Glutamatergic neuron (in vitro differentiated cells): Measurements from ENCODE around the gene USH2A. TPM values are rescaled to one million over a fixed set of nuclear protein-coding genes. Genes with fewer than 3 reads are reported as not detected.

Source experiments
- DNase-seq: peaks from one replicate; pipeline ENCODE4 v3.0.0; 2022
- H3K27ac Mint-ChIP-seq: one replicate; pipeline ENCODE4 v1.8.0; 2020; ENCODE audit warnings: mild to moderate bottlenecking, mixed read lengths, inconsistent platforms; ENCODE audit not compliant: unreplicated experiment
- H3K27me3 Mint-ChIP-seq: one replicate; pipeline ENCODE4 v1.8.0; 2020; ENCODE audit warnings: mild to moderate bottlenecking, moderate library complexity, mixed read lengths, inconsistent platforms; ENCODE audit not compliant: unreplicated experiment
- H3K36me3 Mint-ChIP-seq: one replicate; pipeline ENCODE4 v1.8.0; 2020; ENCODE audit warnings: mild to moderate bottlenecking, mixed read lengths, inconsistent platforms; ENCODE audit not compliant: unreplicated experiment
- H3K4me1 Mint-ChIP-seq: one replicate; pipeline ENCODE4 v1.8.0; 2020; ENCODE audit warnings: mild to moderate bottlenecking, low read depth, mixed read lengths, inconsistent platforms; ENCODE audit not compliant: unreplicated experiment
- H3K4me3 Mint-ChIP-seq: one replicate; pipeline ENCODE4 v1.8.0; 2020; ENCODE audit warnings: mild to moderate bottlenecking, mixed read lengths, inconsistent platforms; ENCODE audit not compliant: unreplicated experiment
- H3K9me3 Mint-ChIP-seq: one replicate; pipeline ENCODE4 v1.8.0; 2020; ENCODE audit warnings: mild to moderate bottlenecking, moderate library complexity, mixed read lengths, inconsistent platforms; ENCODE audit not compliant: unreplicated experiment
- total RNA-seq: library from RNA; stranded (reverse); fragmentation: NEBNext Ultra II Directional; extraction: Animal tissue kit (Norgen Biotek cat#: 25700); gene quantifications from one replicate; pipeline ENCODE4 v1.2.1, GENCODE V29; 2021; ENCODE audit not compliant: unreplicated experiment
- TF ChIP-seq, protein P1 (sequence below): fragments of 200-600 bp; sonication (generic); IDR thresholded peaks from one replicate; pipeline ENCODE4 v1.5.0; 2021; ENCODE audit not compliant: partially characterized antibody, unreplicated experiment

Gene USH2A
- total RNA-seq, 1 donor from 2014 or later = not detected

DNA sequence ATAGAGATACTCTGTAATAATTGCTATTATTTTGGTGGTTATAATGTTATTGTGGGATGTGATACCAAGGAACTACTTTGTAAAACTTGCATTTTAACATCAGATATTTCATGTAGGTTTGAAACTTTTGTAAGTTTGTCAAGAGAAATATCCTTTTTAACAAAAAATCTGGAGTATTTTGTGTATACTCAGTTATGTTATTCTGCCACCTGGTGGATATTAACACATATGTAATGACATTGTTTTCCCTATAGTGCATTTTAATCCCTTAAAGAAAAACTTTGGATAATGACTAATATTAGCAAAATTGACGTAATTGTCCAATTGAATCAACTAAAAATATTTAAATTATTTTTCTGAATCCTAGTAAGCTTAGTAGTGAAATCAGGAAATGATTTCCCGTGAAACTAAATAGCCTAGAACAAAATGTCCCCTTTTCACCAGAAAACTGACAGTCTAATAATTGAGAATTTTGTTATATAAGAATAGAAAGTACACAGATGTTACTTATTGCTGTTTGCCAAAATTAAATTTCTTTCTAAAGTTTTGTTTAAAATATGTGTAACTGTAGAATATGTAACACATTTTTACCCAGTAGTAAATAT, 816.6 kb downstream of the USH2A start:
- DNase-seq = no peak
- no peaks in the 10 kb centered on the region for H3K36me3 Mint-ChIP-seq
- H3K27ac Mint-ChIP-seq = no peak overlapping the region
- H3K4me3 Mint-ChIP-seq = no peak overlapping the region
- no peaks in the 10 kb centered on the region for H3K9me3 Mint-ChIP-seq
- TF ChIP-seq, protein P1, sequence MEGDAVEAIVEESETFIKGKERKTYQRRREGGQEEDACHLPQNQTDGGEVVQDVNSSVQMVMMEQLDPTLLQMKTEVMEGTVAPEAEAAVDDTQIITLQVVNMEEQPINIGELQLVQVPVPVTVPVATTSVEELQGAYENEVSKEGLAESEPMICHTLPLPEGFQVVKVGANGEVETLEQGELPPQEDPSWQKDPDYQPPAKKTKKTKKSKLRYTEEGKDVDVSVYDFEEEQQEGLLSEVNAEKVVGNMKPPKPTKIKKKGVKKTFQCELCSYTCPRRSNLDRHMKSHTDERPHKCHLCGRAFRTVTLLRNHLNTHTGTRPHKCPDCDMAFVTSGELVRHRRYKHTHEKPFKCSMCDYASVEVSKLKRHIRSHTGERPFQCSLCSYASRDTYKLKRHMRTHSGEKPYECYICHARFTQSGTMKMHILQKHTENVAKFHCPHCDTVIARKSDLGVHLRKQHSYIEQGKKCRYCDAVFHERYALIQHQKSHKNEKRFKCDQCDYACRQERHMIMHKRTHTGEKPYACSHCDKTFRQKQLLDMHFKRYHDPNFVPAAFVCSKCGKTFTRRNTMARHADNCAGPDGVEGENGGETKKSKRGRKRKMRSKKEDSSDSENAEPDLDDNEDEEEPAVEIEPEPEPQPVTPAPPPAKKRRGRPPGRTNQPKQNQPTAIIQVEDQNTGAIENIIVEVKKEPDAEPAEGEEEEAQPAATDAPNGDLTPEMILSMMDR = peak; percentile 67
- H3K27me3 Mint-ChIP-seq = no peaks in the 10 kb centered on the region
- H3K4me1 Mint-ChIP-seq = no peaks in the 10 kb centered on the region

DNA sequence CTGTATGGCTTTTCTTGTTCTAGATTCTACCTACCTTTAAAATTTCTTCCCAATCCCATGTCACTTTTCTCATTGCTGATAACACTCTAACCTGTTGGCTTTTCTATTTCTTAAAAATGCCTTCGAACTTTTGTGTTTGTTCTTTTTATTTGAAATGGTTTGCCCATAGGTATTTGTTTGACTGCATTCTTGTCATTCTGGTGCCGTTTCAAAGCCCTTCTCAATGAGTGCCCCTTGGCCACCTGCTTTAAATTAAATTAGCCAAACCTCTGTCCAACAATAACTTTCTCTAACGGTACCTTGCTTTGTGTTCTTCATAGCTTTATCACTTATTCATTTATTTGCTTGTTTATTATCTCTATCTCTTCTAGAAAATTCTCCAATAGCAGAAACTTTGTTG, 817.2 kb downstream of the USH2A start:
- no peaks in the 10 kb centered on the region for H3K9me3 Mint-ChIP-seq
- H3K4me3 Mint-ChIP-seq = no peak overlapping the region
- no peaks in the 10 kb centered on the region for H3K27me3 Mint-ChIP-seq
- no peak for DNase-seq
- no peaks in the 10 kb centered on the region for H3K4me1 Mint-ChIP-seq
- TF ChIP-seq, protein P1 = no peak
- H3K36me3 Mint-ChIP-seq = no peaks in the 10 kb centered on the region
- no peak overlapping the region for H3K27ac Mint-ChIP-seq

DNA sequence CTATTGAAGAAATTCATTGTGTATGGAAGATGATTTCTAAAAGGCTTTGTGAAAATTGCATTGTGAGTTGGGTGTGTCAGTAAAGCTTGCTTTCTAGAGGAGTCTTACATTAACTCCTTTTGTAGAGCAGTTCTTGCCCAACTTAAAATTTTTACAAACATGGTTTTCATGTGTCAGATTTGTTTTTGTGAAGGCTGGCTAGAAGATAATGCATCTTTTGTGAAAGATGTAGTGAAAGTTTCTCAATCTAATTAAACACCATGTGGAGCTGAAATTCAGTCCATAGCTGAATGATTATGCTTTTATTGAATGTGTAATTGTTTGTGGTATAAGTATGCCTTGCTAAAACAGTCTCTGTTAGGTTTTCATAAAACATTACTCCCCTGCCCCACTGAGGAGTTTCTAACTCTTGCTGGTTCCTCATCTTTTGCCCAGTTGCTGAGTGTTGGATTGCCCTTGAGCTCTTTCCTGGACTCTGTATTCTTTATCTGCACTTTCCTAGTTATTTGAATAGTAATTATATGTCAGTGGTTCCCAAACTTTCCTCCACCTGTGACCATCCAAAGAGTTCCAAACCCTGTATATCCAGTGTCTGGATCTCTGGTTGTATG, 818.1 kb downstream of the USH2A start:
- H3K4me1 Mint-ChIP-seq = no peaks in the 10 kb centered on the region
- TF ChIP-seq, protein P1 = no peak
- H3K9me3 Mint-ChIP-seq = no peaks in the 10 kb centered on the region
- H3K27ac Mint-ChIP-seq = no peak overlapping the region
- H3K4me3 Mint-ChIP-seq = no peak overlapping the region
- no peak for DNase-seq
- H3K27me3 Mint-ChIP-seq = no peaks in the 10 kb centered on the region
- no peaks in the 10 kb centered on the region for H3K36me3 Mint-ChIP-seq

DNA sequence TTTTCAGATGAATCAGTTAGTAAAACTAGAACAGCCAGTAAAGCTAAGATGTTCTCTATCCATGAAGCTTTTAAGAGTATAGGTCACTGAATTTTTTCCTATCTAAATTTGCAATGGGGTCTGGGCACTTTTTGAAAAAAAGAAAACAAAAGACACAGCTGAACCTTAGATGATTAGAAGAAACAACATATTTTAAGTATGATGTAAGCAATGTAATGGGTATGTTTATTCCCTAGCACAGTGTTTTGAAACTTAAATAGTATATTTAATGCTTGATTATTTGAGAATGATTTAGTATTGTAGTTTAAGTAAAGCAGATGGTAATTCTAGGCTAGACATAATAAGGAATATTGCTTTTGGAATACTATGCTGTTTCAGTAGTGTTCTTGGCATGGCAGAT, 819.9 kb downstream of the USH2A start:
- H3K27me3 Mint-ChIP-seq = no peaks in the 10 kb centered on the region
- H3K27ac Mint-ChIP-seq = no peak overlapping the region
- no peaks in the 10 kb centered on the region for H3K9me3 Mint-ChIP-seq
- H3K36me3 Mint-ChIP-seq = no peaks in the 10 kb centered on the region
- no peak for DNase-seq
- TF ChIP-seq, protein P1 = no peak
- H3K4me3 Mint-ChIP-seq = no peak overlapping the region
- no peaks in the 10 kb centered on the region for H3K4me1 Mint-ChIP-seq

DNA sequence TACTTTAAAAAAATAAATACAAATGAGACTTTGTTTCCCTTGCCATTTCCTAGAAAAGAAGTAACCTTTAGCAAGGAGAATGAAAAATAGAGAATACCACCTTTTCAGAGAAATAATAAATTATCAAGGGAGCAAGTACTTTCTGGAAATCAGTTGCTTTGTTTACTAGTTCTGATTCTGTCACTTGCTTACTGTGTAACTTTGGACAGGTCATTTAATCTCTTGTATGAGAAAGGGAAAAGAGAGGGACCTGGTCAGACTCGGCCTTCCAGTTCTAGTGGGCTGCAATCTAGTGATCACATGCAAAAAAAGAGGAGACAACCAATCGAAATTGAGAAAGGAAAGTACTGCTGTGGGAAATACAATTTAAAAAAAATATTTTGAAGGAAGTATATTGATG, 822.0 kb downstream of the USH2A start:
- TF ChIP-seq, protein P1 = no peak
- H3K27me3 Mint-ChIP-seq = no peaks in the 10 kb centered on the region
- H3K4me3 Mint-ChIP-seq = no peak overlapping the region
- H3K4me1 Mint-ChIP-seq = no peaks in the 10 kb centered on the region
- H3K27ac Mint-ChIP-seq = no peak overlapping the region
- H3K36me3 Mint-ChIP-seq = no peaks in the 10 kb centered on the region
- DNase-seq = no peak
- H3K9me3 Mint-ChIP-seq = no peaks in the 10 kb centered on the region
